ENCODE results near the gene SPG21.
A peak's percentile ranks its signal among the peaks of the same experiment; 100 is the strongest.
"Not testable (repeated sequence)": the region's sequence is repeated elsewhere in the genome, so short reads cannot be mapped to it uniquely, and the experiment has no call there.

SPG21 gene

GRCh38 chr15:64989416-64990167, at the start of gene SPG21:
TSS of gene SPG21 (minus strand) at chr15:64989914. CDS start at chr15:64983569, 6,345 bp downstream.
- DNase-seq (ENCODE audit: low read depth), result peak; percentile 48

GRCh38 chr15:65038836-65039235, 49.1 kb upstream of the SPG21 start:
- no peak for DNase-seq (ENCODE audit: low read depth)

GRCh38 chr15:65038428-65038827, 48.7 kb upstream of the SPG21 start:
- DNase-seq (ENCODE audit: low read depth), result no peak

GRCh38 chr15:65037309-65037708, 47.6 kb upstream of the SPG21 start:
- DNase-seq (ENCODE audit: low read depth), result no peak

GRCh38 chr15:65034719-65035118, 45.0 kb upstream of the SPG21 start:
- DNase-seq (ENCODE audit: low read depth), result no peak

- no peak for DNase-seq (ENCODE audit: low read depth)
Measured at GRCh38 chr15:65033659-65034269, 44.0 kb upstream of the SPG21 start.

GRCh38 chr15:65032801-65033537, 43.3 kb upstream of the SPG21 start:
- DNase-seq (ENCODE audit: low read depth), result no peak

- DNase-seq (ENCODE audit: low read depth), result no peak
Measured at GRCh38 chr15:65029736-65030208, 40.1 kb upstream of the SPG21 start.

- DNase-seq (ENCODE audit: low read depth), result peak; percentile 9
Measured at GRCh38 chr15:65028921-65029735, 39.4 kb upstream of the SPG21 start, which contains the start of gene MTFMT. TSS of gene MTFMT (minus strand) at chr15:65029639. CDS start at chr15:65029613, 26 bp downstream.

- no peak for DNase-seq (ENCODE audit: low read depth)
Measured at GRCh38 chr15:65028338-65028737, 38.6 kb upstream of the SPG21 start.

GRCh38 chr15:65027593-65027992, 37.9 kb upstream of the SPG21 start:
- DNase-seq (ENCODE audit: low read depth), result no peak

- DNase-seq (ENCODE audit: low read depth), result no peak
Measured at GRCh38 chr15:65026756-65027155, 37.0 kb upstream of the SPG21 start.

GRCh38 chr15:65021488-65021887, 31.8 kb upstream of the SPG21 start:
- DNase-seq (ENCODE audit: low read depth), result no peak

GRCh38 chr15:65020419-65020818, 30.7 kb upstream of the SPG21 start:
- no peak for DNase-seq (ENCODE audit: low read depth)

- DNase-seq (ENCODE audit: low read depth), result not testable (repeated sequence)
Measured at GRCh38 chr15:65011198-65011597, 21.5 kb upstream of the SPG21 start.

- no peak for DNase-seq (ENCODE audit: low read depth)
Measured at GRCh38 chr15:65008983-65009382, 19.3 kb upstream of the SPG21 start.

- DNase-seq (ENCODE audit: low read depth), result no peak
Measured at GRCh38 chr15:65006876-65007275, 17.2 kb upstream of the SPG21 start.

GRCh38 chr15:65004993-65005392, 15.3 kb upstream of the SPG21 start:
- no peak for DNase-seq (ENCODE audit: low read depth)

GRCh38 chr15:64997745-64998375, 8.1 kb upstream of the SPG21 start:
- DNase-seq (ENCODE audit: low read depth), result peak; percentile 19

- no peak for DNase-seq (ENCODE audit: low read depth)
Measured at GRCh38 chr15:64997066-64997465, 7.4 kb upstream of the SPG21 start.

- no peak for DNase-seq (ENCODE audit: low read depth)
Measured at GRCh38 chr15:64993290-64993689, 3.6 kb upstream of the SPG21 start.

Measured in GM04503 (cell line).